ENCODE results near the gene PARP14.
"Not testable (repeated sequence)": the region's sequence is repeated elsewhere in the genome, so short reads cannot be mapped to it uniquely, and the experiment has no call there.

PARP14 gene

DNA sequence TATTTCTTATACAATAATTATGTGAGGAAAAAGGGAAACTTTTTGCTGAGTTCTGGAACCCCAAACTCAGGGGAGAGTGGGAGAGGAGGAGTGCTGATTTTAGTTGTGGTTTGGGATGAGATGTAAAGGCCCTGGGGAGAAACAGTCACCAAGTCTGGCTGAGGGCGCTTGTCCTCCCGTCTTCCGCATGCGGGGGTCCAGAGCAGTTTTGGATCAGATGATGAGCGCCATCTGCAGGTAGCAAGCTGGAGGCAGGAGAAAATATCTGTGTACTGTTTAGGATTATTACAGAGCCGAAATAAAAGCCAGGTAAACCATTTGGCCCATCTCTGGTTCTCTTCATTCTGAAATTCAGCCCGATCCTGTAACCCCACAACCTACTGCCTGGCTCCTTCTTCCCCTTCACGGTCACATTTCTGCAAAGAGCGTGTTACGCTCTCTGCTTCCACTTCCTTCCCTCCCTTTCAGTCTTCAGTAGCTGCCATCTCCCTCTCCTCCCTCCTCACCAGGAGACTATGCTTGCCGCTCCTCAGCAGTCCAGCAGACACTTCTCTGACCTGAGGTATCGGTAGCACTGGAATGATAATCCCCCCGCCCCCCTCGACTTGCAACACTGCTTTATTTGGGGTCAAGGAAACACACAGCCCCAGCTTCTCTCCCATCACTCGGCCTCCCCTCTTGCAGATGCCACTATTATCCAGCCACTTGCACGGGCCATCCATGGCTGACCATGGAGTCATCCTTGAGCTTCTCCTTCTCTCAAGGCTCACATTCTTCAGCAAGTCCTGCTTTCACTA is 1.4 kb upstream of the PARP14 start:
- DNase-seq (ENCODE audit: low spot score): peak; percentile 70

DNA sequence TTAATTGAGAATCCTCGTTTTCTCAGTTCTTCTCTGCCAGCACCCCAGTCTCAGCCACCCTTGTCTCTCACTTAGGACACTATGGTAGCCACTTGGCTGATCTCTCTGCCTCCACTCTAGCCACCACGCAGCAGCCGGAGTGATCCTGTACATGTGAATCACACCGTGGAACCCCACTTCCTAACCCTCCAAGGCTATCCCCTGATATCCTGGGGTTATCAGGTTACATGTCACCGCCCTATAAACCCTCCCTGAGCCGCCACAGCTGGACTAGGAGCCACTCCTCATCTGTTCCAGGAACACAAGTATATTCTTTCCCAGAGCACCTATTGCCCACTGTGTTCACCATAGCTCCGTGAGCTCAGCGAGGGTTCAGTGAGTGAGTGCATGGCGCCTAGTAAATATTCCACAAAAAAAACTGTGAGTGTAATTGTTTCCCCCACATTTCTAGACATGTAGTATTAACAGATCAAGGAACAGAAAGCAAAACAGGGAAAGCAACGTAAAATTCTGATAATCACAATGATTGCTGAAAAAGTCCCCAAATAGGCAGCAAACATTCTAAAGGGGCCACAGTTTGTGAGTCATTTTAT is 661 bp upstream of the PARP14 start:
- DNase-seq (ENCODE audit: low spot score): no peak

DNA sequence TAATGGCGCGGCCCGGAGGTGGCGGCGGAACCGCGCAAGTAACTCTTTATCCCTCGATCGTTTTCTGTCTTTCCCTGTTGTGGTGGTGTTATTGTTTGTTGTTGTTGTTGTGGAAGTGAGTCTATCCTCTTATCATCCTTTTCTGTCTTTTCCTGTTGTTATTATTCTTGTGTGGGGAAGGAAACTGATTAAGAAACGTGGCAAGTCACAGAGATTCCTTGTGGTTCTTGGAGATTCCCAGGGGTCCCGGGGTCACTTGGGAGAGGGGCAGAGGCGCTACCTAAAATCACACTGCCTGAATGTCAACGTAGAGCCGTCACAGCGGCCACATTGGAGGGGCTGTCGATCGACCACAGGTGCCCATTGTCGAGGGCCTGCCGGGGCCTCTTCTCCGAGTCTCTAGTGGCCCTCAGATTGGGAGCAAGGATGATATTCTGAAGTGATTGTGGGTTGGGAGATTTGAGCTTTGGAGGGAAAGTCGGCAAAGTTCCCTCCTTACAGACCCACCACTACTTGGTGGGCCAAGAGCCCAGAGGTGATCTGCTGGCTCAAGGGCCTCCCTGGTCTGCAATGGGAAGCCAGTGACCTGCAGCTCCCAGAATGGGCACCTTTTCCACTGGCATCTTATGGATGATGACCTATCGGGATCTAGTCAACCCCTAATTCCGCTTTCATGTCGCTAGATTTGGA is 790 bp downstream of the PARP14 start:
- no peak for DNase-seq (ENCODE audit: low spot score)

DNA sequence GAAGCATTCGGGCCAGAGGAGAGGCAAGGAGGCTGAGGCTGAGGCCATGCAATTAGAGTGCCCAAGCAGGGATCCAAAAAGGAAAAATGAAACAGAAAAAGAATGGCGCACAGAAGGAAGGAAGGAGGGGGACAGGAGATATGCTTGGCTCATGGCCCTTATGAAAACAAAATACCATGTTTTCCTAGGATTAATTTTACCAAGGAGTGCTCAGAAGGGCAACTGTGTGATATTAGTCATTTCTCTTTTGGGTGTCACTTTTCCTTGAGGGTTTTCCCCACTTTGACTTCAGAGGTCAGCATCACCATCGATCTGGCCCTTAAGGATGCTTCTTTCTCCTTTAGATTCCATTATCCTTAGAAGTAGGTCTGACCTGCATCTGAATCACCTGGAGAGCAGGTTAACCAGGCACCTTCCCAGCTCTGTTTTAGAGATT is 1.4 kb downstream of the PARP14 start:
- DNase-seq (ENCODE audit: low spot score): no peak

DNA sequence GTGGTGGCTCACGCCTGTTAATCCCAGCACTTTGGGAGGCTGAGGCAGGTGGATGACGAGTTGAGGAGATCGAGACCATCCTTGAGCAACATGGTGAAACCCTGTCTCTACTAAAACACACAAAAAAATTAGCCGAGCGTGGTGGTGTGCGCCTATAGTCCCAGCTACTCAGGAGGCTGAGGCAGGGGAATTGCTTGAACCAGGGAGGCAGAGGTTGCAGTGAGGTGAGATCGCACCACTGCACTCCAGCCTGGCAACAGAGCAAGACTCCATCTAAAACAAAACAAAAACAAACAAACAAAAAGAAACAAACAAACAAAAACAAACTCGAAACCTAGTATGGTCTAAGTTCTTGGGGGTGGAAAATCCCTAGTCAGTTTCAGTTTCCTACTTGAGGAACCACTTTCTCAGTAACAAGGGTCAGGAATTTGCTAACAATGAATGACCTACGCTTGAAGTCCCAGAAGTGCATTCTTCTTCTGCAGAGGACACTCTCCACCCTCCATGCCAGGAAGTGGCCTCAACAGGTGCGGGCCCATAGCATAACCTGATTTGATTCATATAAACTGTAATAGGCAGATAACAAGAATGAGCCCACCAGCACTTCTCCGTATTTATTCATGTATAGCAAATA is 2.3 kb downstream of the PARP14 start:
- DNase-seq (ENCODE audit: low spot score): not testable (repeated sequence)

DNA sequence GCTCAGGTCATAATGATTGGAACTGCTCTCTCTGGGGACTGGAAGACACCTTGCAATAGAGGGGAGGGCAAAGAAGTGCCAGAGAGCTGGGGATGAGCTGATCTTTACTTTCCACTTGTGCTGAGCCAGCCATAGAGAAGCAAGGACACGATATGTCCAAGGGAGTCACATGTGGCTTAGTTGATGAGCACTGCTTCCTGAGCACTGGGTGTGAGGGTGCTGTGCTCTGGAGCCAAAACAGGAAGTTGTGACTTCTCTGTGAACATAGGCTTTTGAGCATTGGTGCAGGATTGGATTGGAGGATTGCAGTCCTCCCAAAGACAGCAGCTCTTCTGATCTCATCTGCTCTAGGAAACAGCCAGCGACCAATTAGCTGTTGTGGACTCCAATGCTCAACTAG is 6.7 kb downstream of the PARP14 start:
- no peak for DNase-seq (ENCODE audit: low spot score)

DNA sequence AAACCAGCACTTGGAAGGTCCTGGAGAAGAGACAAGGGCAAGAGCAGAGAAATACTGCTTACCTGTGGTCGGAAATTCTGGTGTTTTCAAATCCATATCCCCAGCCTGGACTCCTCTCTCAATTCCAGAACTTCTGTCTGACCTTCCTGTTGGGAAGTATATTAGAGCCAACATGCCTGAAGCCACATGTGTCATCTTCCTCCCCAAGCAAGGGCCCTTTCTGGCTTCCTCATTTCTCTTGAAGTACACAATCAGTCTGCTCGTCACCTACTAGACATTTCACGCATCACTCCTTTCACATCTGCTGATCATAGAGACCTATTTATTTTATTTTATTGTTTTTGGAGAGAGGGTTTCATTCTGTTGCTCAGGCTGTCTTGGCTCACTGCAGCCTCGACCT is 8.4 kb downstream of the PARP14 start:
- no peak for DNase-seq (ENCODE audit: low spot score)

DNA sequence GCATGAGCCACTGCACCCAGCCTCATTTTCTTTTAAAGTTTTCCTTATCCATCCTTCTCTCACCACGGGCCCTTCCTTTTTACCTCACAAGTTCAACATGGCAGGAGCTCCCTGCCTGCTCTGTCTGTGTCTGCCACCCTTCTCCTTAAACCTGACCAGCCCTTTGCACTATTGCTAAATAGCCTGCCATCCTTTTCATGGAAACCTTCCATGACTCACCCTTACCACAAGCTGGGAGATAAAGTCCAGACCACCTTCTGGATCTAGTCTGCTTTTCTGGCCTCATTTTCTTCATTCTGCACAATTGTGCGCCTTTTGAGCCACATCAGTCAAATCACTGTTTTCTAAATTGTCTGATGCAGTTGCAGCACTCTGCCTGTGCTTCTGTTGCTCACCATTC is 8.9 kb downstream of the PARP14 start:
- DNase-seq (ENCODE audit: low spot score): no peak

DNA sequence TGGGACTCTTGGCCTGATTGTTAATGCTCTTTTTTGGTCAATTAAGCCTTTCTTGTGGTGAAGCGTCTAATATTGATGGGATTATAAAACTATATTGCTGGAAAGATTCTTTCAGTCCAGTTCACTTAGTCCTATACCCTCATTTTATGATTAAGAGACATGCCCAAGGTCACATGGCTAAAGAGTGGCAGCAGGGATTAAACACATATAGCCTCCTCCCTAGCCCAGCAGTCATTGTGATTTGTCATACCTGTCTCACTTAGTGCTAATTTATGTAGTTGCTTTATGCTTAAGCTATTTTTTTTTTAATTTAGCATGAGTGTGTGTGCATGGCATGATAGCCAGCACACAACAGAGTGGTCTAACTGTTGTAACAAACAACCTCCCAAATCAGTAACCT is 9.5 kb downstream of the PARP14 start:
- DNase-seq (ENCODE audit: low spot score): no peak

DNA sequence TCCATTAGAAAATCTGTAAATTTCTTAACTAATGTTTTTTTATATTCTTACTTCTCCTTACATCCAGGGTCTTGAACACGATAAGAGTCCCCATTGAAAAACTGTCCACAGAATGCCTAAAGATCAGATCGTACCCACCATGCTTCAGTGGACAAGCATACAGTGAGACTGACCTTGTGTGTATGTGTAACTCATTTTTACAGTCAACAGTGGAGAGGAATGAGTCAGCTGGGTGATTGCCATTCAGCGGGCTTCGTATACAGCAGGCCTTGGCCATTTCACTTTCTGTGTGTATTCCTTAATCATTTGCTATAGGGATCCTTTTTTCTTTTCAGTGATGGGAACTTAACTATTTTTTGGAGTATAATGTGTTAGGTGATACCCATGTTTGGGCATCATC is 10.6 kb downstream of the PARP14 start:
- DNase-seq (ENCODE audit: low spot score): no peak

DNA sequence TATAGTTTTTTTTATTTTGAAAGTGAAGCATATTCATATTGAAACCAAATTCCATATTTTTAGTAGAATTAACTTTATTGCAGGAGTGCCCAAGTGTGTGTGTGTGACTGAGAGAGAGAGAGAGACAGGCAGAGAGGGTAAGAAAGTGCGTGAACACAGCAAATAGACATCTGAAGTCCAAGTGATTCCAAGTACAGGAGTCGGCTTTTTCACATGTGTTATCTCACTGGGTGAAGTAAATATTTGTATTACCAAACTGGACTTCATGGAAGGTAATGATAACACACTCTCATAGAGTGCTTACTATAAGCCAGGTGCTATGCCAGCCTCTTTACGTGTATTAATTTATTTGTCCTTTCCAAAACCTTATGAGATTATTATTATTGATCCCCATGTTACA is 12.0 kb downstream of the PARP14 start:
- no peak for DNase-seq (ENCODE audit: low spot score)

DNA sequence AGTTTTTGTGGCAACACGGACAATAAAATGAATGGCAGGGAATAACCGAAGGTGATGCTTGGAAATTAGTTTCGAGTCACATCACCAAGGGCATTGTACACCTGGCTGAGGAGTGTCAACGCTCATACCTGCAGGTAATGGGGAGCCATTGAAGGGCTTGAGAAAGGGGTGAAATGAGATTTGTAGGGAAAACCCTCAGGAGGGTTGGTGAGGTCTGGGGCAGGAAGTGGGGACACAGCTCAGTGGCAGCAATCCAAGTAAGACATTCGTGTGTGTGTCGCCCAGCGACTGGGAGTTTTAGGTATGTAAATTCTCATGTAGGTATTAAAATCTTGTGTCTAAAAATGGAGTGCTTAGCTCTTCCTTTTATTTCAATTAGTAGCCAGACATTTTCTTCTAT is 14.3 kb downstream of the PARP14 start:
- no peak for DNase-seq (ENCODE audit: low spot score)

DNA sequence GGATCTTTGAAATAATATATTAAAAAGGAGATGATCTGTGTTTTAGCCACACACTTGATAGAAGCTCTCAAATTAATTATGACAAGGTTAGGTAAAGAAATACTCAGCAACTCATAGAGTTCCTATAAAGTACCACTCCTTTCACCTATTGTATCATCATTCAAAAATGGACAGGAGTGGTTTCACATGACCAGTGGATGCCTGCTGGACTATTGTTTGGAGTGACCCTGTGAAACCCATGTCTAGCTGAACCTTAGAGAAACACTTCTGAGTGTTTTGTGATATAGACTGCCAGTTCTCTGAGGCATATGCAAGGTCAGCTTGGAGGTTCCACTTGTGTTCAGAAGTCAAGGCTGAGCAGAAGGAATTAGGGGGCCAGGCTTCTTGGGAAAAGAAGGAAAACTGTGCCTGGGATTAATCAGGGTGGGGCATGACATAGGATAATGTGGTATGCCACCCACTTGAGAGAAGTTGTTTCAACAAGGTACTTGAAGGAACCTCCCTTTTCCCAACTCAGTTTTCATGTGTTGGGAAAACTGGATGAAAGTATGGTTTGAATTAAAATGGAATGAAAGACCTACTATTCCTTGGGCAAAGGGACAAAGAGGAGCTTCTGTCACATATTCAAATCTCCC is 15.4 kb downstream of the PARP14 start:
- DNase-seq (ENCODE audit: low spot score): no peak

DNA sequence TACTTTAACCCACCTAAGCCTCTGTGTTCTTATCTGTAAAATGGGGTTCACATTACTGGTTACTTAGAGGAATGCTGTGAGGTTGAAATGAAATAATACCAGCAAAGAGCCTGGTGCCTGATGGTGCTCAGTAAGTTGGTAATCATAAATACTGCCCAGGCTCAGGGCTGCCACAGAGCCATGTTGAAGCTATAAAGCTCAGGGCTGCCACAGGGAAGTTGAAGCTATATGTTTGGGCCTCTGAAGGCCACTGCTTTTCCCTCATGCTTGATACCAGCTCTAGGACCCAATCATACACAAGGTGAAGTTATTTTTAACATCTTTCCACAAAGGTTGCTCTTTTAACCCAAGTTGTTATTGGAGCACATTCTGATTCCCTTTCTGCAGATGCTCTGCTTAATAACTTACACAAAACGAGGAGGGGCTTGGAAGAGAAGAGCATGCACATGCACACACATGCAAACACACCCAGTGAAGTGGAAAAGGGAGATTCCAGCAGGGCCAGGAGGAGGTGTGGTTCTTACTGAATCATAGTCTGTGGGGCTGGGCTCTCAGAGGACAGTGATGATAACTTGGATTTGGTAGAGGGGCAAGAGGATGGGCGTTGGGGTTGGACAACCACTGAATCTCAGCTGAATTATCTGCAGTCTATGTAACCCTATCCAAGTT is 17.4 kb downstream of the PARP14 start:
- no peak for DNase-seq (ENCODE audit: low spot score)

DNA sequence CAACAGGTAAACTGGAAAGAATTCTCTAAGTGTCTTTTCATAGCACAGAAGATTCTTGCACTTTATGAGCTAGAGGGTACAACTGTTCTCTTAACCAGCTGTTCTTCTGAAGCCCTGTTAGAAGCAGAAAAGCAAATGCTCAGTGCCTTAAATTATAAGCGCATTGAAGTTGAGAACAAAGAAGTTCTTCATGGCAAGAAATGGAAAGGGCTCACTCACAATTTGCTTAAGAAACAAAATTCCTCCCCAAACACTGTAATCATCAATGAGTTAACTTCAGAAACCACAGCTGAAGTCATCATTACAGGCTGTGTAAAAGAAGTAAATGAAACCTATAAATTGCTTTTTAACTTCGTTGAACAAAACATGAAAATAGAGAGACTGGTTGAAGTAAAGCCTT is 19.6 kb downstream of the PARP14 start:
- DNase-seq (ENCODE audit: low spot score): no peak

DNA sequence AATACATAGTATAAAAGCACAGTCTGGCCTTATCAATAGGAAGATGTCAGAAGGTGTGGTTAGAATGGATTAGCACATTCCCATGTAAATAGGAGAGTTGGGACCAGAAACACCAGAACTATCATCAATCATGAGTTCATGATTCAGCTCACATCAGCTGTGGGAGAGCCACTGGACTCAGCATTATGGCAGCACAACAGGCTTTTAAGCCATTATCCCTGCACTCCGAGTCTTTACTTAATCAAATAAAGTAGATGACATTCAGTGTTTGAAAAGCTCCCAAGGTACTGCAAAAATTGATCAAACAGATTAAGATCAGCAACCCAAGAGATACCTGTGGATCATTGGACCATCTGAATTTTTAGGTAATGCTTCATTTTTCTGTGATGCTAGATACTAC is 24.7 kb downstream of the PARP14 start:
- DNase-seq (ENCODE audit: low spot score): no peak

DNA sequence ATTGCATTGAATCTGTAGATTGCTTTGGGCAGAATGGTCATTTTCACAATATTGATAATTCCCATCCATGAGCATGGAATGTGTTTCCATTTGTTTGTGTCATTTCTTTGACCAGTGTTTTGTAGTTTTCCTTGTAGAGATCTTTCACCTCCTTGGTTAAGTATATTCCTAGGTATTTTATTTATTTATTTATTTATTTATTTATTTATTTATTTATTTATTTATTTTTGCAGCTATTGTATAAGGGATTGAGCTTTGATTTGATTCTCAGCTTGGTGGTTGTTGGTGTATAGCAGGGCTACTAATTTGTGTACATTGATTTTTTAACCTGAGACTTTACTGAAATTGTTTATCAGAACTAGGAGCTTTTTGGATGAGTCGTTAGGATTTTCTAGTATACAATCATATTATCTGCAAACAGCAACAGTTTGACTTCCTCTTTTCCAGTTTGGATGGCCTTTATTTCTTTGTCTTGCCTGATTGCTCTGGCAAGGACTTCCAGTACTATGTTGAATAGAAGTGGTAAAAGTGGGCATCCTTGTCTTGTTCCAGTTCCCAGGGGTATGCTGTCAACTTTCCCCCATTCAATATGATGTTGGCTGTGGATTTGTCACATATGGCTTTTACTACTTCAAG is 30.1 kb downstream of the PARP14 start:
- not testable (repeated sequence) for DNase-seq (ENCODE audit: low spot score)

DNA sequence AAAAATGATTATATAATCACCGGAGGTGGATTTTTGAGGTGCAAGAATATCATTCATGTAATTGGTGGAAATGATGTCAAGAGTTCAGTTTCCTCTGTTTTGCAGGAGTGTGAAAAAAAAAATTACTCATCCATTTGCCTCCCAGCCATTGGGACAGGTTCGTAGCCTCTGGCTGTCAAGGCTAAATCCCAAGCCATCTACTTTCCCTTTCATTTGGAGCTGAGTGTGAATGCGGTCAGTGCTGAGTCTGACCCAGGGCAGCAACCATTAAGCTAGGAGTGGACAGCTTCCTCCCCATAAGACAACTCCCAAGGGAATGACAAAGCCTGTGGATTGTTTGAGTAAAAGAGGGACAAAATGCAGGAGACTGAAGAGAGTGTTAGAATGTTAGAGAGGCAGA is 33.6 kb downstream of the PARP14 start:
- DNase-seq (ENCODE audit: low spot score): no peak

DNA sequence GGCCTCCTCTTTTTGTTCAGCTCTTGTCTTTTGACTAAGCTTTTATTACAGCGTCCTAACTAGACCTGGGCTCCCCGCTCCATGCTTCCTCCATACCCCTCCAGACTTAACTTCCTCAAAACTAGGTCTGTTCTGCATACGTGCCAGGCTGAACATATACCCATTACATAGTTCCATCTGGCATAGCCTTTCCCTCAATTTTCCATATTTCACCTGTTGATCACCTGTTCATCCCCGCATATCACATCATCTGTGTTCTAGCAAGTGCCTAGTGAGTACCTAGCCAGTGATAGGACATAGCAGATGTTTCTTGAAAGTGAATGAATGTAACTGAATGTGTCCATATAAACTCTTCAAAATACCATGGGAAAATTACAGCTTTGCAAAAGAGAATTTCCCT is 36.0 kb downstream of the PARP14 start:
- no peak for DNase-seq (ENCODE audit: low spot score)

DNA sequence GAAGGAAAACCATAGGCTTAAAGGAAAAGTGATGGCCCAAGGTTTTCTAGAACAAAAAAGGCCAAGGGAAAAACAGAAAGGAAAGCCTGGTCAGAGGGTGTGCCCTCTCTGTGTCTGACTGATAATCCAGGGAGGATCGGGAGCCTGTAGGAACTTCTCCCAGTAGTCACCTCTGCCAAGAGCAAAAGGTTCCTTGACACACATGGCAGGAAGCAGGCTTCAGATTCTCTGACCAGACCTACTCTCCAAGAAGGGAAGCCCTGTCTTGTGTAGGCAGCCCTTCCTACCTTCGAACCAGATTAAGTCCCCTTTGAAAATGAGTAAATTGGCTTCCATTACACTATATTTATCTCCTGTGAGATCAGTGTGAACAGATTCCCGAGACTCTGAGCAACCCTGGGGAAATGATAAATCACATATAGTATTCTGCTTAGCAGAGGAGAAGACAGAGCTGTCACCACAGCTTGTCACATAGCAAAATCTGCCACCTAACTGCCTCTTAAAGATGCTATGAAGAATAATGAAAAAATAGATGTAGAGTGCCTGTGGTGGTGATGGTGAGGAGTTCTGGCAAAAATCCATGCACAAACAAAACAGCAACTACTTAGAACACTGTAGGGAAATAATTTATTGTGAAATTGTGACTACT is 38.8 kb downstream of the PARP14 start:
- peak; percentile 8 for DNase-seq (ENCODE audit: low spot score)

DNA sequence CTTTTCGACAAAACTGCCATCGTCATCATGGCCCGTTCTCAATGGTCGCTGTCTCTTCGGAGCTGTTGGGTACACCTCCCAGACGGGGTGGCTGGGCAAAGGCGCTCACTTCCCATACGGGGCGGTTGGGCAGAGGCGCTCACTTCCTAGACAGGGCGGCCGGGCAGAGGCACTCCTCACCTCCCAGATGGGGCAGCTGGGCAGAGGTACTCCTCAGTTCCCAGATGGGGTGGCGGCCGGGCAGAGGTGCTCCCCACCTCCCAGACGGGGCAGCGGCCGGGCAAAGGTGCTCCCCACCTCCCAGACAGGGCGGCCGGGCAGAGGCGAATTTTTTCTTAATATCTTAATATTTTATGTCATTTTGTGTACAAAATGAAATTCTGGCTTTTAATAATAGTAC is 44.5 kb downstream of the PARP14 start:
- no peak for DNase-seq (ENCODE audit: low spot score)
